Common myeloid progenitor, CD34-positive (primary cell): Measurements from ENCODE around the gene SSH2.

ENCODE experiments used
- CTCF ChIA-PET: fragments of 350-600 bp; sonication (Branson Sonifier 250); formaldehyde crosslinking; loops from one replicate; lab custom pipeline; 2021; ENCODE audit warnings: antibody characterized with exemption; lab: Charles Lee
- POLR2A ChIA-PET: fragments of 350-600 bp; sonication (Branson Sonifier 250); formaldehyde crosslinking; loops from one replicate; lab custom pipeline; 2021; ENCODE audit warnings: antibody characterized with exemption; lab: Charles Lee
- DNase-seq, 3 donors: peaks; one replicate each; pipeline versions ENCODE4 v3.0.0 to v3.0.0-alpha.2; 2013
- H3K27ac ChIP-seq, 2 experiments: 1 replicate in 1 of 2; 2 replicates in 1 of 2; pipeline ENCODE4 v1.7.0; 2013; ENCODE audit warnings: inconsistent platforms in 2 of 2, low read length in 2 of 2, mild to moderate bottlenecking in 2 of 2, low read depth in 1 of 2, moderate library complexity in 1 of 2; ENCODE audit not compliant: severe bottlenecking in 2 of 2, insufficient read depth in 1 of 2, poor library complexity in 1 of 2
- H3K27me3 ChIP-seq, 5 experiments: replicated peaks in 2 of 5; 1 replicate in 3 of 5; 2 replicates in 2 of 5; pipeline versions ENCODE4 v1.6.1 to v1.7.0; 2013; ENCODE audit warnings: low read length in 4 of 5, mild to moderate bottlenecking in 2 of 5, moderate library complexity in 2 of 5, inconsistent platforms in 1 of 5; ENCODE audit not compliant: insufficient read depth in 5 of 5, control insufficient read depth in 4 of 5
- H3K36me3 ChIP-seq, 4 experiments: 1 replicate in 2 of 4; 2 replicates in 2 of 4; pipeline versions ENCODE4 v1.6.1 to v1.7.0; 2013; ENCODE audit warnings: low read length in 3 of 4, control low read depth in 1 of 4, mild to moderate bottlenecking in 1 of 4; ENCODE audit not compliant: control insufficient read depth in 4 of 4, insufficient read depth in 4 of 4
- H3K4me1 ChIP-seq, 4 experiments: 1 replicate in 3 of 4; 2 replicates in 1 of 4; pipeline versions ENCODE4 v1.6.1 to v1.7.1; 2013; ENCODE audit warnings: low read length in 3 of 4, mild to moderate bottlenecking in 3 of 4, control low read depth in 1 of 4, inconsistent platforms in 1 of 4, moderate library complexity in 1 of 4; ENCODE audit not compliant: control insufficient read depth in 4 of 4, insufficient read depth in 4 of 4; ENCODE audit errors: control extremely low read depth in 1 of 4
- H3K4me3 ChIP-seq, 7 experiments: 1 replicate in 4 of 7; 2 replicates in 3 of 7; pipeline versions ENCODE4 v1.5.1 to v1.7.0; 2013; ENCODE audit warnings: mild to moderate bottlenecking in 7 of 7, low read length in 6 of 7, moderate library complexity in 6 of 7, inconsistent platforms in 2 of 7, low read depth in 2 of 7, control low read depth in 1 of 7; ENCODE audit not compliant: insufficient read depth in 4 of 7, control insufficient read depth in 1 of 7; ENCODE audit errors: extremely low read depth in 1 of 7
- H3K9me3 ChIP-seq, 5 experiments: 1 replicate in 4 of 5; 2 replicates in 1 of 5; pipeline versions ENCODE4 v1.6.1 to v1.7.1; 2013; ENCODE audit warnings: low read length in 4 of 5, mild to moderate bottlenecking in 2 of 5, inconsistent platforms in 1 of 5, low read depth in 1 of 5, moderate library complexity in 1 of 5; ENCODE audit not compliant: control insufficient read depth in 4 of 5, insufficient read depth in 2 of 5; ENCODE audit errors: control extremely low read depth in 1 of 5
- WGBS: methylation state at CpG from one replicate; pipeline ENCODE4 v1.1.5; 2013; ENCODE audit not compliant: insufficient coverage; 5-methylcytosine and 5-hydroxymethylcytosine counted together

The SSH2 gene

DNA sequence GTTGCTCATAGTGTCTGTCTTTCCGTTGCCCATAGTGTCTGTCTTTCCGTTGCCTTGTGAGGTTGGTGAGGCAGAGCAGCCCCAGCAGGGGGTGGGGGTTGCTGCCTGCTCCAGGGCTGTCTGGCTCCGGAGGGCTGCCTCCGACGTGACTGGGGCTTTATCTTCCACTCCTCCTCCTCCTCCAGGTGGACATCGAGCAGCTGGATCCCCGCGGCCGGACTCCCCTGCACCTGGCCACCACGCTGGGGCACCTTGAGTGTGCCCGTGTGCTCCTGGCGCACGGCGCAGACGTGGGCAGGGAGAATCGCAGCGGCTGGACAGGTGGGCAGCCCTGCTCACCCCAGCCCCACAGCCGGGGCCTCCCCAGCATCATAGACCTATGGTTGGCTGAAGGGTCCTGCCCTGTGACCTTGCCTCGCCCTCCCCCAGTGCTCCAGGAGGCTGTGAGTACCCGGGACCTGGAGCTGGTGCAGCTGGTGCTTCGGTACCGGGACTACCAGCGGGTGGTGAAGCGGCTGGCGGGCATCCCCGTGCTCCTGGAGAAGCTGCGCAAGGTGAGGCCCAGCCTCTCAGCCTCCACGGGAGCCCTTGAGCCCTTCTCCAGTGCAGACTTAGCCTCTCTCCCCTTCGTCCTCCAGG lies 322.4 kb downstream of the SSH2 start:
- WGBS, result 99% methylated on average over 23 of the region's 29 CpGs
- ChIA-PET CTCF (interaction anchor here (1.6 to 7.6 kb wide), 5 partner anchors 9 to 31 kb away, joined by 5 to 39 read pairs (median 7); partner anchors contain the start of gene ANKRD13B), POLR2A (interaction anchor here (0.6 kb wide), 1 partner anchor 432 kb away, joined by 4 read pairs; no protein-coding TSS in a partner anchor)
- H3K36me3 ChIP-seq, result peaks cover 0 to 7% (median 0%) of the 10 kb centered on the region in 4 experiments
- H3K9me3 ChIP-seq, result no peaks in the 10 kb centered on the region
- no peak overlapping the region for H3K27ac ChIP-seq
- peaks cover 0 to 2% (median 0%) of the 10 kb centered on the region in 5 experiments for H3K27me3 ChIP-seq
- H3K4me1 ChIP-seq, result peaks cover 0 to under 1% (median 0%) of the 10 kb centered on the region in 4 experiments
- H3K4me3 ChIP-seq, result no peak overlapping the region
- no peak for DNase-seq

DNA sequence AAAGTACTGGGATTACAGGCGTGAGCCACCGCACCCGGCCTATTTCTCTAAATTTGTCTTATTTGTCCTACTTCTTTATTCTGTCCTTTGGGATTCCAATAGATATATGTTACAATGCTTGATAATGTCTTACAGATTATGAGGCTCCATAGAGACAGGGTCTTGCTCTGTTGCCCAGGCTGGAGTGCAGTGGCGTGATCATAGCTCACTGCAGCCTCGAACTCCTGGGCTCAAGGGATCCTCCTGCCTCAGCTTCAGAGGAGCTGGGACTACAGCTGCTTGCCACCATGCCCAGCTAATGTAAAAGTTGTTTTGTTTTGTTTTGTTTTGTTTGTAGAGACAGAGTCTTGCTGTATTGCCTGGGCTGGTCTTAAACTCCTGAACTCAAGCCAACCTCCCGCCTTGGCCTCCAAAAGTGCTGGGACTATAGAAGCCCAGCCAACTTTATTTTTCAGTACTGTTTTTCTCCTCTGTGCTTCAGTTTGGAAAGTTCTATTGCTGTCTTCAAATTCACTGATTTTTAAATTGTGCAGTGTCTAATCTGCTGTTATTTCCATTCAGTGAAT lies 326.8 kb downstream of the SSH2 start:
- no peak for DNase-seq
- ChIA-PET CTCF (interaction anchor here (1.4 to 7.6 kb wide), 2 partner anchors 11 to 14 kb away, joined by 4 to 39 read pairs; no protein-coding TSS in a partner anchor), POLR2A (no interaction called here)
- H3K9me3 ChIP-seq, result no peaks in the 10 kb centered on the region
- H3K4me3 ChIP-seq, result no peak overlapping the region
- H3K27me3 ChIP-seq, result no peaks in the 10 kb centered on the region
- H3K27ac ChIP-seq, result no peak overlapping the region
- no peaks in the 10 kb centered on the region for H3K4me1 ChIP-seq
- H3K36me3 ChIP-seq, result no peaks in the 10 kb centered on the region
- 92% methylated on average over 2 of the region's 6 CpGs for WGBS

DNA sequence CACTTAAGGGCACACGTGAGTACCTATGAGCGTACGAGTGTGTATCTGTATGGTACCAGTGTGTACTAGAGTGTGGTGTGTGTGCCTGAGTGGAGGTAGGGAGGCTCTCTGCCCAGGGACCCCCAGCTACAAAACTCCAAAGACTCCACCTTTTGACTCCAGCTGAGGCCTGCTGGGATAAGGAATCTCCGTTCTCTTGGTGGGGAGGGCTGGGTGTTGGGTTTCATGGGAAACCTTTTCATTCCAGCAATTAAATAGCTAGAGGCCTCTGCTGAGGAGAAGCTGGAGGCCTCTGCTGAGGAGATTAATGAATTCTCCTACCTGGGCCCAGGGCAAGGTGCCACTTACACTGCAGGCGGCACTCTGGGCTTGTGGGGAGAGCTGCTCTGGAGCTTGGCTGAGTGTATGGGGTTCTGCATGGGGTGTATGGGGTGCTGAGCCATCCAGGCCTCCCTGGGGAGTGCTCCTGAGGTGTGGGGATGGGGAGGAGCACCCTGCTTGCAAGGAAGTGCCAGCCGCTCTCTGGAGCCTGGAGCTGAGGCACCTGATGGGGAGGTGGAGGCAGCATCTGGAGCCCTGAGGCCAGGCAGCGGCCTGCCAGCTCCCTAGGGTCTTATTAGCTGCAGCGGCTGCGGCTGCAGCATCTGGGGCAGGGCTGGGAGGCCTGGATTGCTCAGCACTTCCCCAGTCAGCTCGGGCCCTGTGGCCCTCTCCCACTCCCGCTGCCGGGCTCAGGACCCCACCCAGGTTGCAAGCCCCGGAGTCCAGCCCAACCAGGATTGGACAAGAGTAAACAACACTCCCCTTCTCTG lies 332.5 kb downstream of the SSH2 start:
- H3K4me1 ChIP-seq, result peaks cover 0 to 19% (median 17%) of the 10 kb centered on the region in 4 experiments
- 98% methylated on average over 6 of the region's 13 CpGs for WGBS
- peaks cover 0 to 1% (median 0%) of the 10 kb centered on the region in 5 experiments for H3K27me3 ChIP-seq
- no peak overlapping the region for H3K4me3 ChIP-seq
- POLR2A ChIA-PET, result interaction anchor here (1.9 kb wide), 1 partner anchor 14 kb away, joined by 4 read pairs; no protein-coding TSS in a partner anchor
- H3K36me3 ChIP-seq, result no peaks in the 10 kb centered on the region
- H3K9me3 ChIP-seq, result no peaks in the 10 kb centered on the region
- no peak overlapping the region for H3K27ac ChIP-seq
- CTCF ChIA-PET, result interaction anchor here (0.9 to 1.9 kb wide), 8 partner anchors 9 to 31 kb away, joined by 3 to 7 read pairs (median 4); partner anchors contain the start of gene ABHD15
- DNase-seq, result no peak

DNA sequence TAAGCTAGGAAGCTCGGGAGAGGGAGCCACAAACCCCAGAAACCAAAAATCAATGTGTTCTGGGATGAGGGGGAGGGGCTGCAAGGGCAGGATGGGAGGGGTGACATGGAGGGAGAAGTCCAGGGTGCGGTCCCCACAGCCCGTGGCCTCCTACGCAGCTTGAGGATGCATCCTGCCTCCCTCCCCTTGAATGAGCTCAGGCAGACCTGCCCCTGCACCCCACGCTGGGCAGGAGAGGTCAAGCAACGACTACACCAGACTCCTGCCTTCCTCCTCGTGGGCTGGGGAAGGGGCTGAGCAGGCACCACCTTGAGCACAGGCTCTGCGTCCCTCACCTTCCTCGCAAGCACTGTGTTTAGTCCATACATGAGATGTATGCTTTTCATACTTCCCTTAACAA lies 333.2 kb downstream of the SSH2 start:
- ChIA-PET CTCF (interaction anchor here (0.9 to 1.9 kb wide), 7 partner anchors 9 to 27 kb away, joined by 3 to 7 read pairs (median 5); no protein-coding TSS in a partner anchor), POLR2A (interaction anchor here (1.9 kb wide), 1 partner anchor 14 kb away, joined by 4 read pairs; no protein-coding TSS in a partner anchor)
- Histone ChIP-seq H3K27me3 (peaks cover 0 to 1% (median 0%) of the 10 kb centered on the region in 5 experiments), H3K4me1 (peaks cover 2 to 26% (median 24%) of the 10 kb centered on the region in 4 experiments), H3K36me3 (no peaks in the 10 kb centered on the region), H3K27ac (no peak overlapping the region), H3K9me3 (no peaks in the 10 kb centered on the region), H3K4me3 (no peak overlapping the region)
- WGBS, result 87% methylated on average over 8 of the region's 9 CpGs
- DNase-seq, result no peak

DNA sequence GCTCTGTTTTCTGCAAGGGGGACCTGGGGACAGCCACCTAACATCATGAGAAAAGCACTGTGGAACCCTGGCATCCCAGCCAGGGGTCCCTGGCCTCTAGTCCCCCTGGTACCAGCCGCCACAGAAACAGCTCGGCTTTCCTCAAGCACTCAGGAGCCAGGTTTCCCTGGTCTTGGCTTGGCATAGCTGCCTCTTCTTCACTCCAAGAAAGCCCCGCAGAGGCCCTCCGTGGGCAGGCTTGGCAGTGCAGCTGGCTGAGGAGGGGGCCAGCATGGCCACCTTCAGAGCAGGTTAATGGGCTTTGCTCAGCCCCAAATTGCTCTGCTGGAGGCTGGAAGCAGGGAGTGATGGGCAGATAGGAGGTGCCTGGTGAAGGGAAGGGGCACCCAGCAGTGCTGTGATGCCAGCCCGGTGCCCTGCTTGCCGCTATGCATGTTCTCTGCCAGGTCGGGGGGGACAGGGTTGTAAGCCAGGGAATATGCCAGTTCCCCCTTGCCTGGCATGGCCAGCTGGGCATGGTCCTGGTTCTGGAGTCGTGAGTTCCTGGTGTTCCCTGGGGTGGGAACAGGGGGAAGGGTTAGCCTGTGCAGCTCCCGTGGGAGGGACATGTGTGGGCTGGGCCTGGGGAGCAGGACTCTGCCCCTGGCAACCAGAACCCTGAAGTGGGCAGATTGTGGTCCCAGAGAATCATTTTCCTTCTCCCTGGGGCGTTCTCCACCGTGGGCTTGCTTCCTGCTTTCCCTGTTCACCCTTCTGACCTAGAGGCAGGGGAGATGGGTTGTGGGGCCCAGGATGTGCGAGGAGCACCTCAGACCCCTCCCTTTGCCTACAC lies 333.9 kb downstream of the SSH2 start:
- CTCF ChIA-PET, result interaction anchor here (1.1 to 1.9 kb wide), 6 partner anchors 13 to 22 kb away, joined by 3 to 7 read pairs (median 4); no protein-coding TSS in a partner anchor
- POLR2A ChIA-PET, result no interaction called here
- DNase-seq, result no peak
- Histone ChIP-seq H3K4me1 (peaks cover 2 to 33% (median 31%) of the 10 kb centered on the region in 4 experiments), H3K9me3 (no peaks in the 10 kb centered on the region), H3K36me3 (no peaks in the 10 kb centered on the region), H3K27ac (no peak overlapping the region), H3K4me3 (no peak overlapping the region), H3K27me3 (peaks cover 0 to 1% (median 0%) of the 10 kb centered on the region in 5 experiments)
- WGBS, result 95% methylated on average over 8 of the region's 12 CpGs
